Smooth muscle cell (in vitro differentiated cells): ENCODE results near the gene MMP17. TPM values are rescaled to one million over a fixed set of nuclear protein-coding genes. Genes with fewer than 3 reads are reported as not detected.

Experiments
- DNase-seq: peaks from one replicate; lab custom pipeline; 2025; ENCODE audit not compliant: unreplicated experiment; lab: John Stamatoyannopoulos, UW
- H2AFZ ChIP-seq: fragments of 200-600 bp; sonication (generic); 2 replicates; pipeline ENCODE4 v1.6.0; 2016; ENCODE audit warnings: antibody characterized with exemption, low read depth, mild to moderate bottlenecking
- H3F3A ChIP-seq: fragments of 200-600 bp; sonication (generic); 2 replicates; pipeline ENCODE4 v1.6.0; 2017; ENCODE audit warnings: antibody characterized with exemption, low read depth
- H3K27ac ChIP-seq: fragments of 200-600 bp; sonication (generic); 2 replicates; pipeline ENCODE4 v1.5.1; 2016; ENCODE audit warnings: low read depth, mild to moderate bottlenecking
- H3K27me3 ChIP-seq: fragments of 200-600 bp; sonication (generic); 2 replicates; pipeline ENCODE4 v1.6.1; 2016; ENCODE audit warnings: low read depth, mild to moderate bottlenecking
- H3K36me3 ChIP-seq: fragments of 200-600 bp; sonication (generic); 2 replicates; pipeline ENCODE4 v1.5.1; 2016; ENCODE audit warnings: low read depth
- H3K4me1 ChIP-seq: fragments of 200-600 bp; sonication (generic); 2 replicates; pipeline ENCODE4 v1.5.1; 2016; ENCODE audit warnings: low read depth
- H3K4me2 ChIP-seq: fragments of 200-600 bp; sonication (generic); 2 replicates; pipeline ENCODE4 v1.6.0; 2016; ENCODE audit warnings: mild to moderate bottlenecking
- H3K4me3 ChIP-seq: fragments of 200-600 bp; sonication (generic); 2 replicates; pipeline ENCODE4 v1.5.1; 2016; ENCODE audit warnings: mild to moderate bottlenecking
- H3K79me2 ChIP-seq: fragments of 200-600 bp; sonication (generic); 2 replicates; pipeline ENCODE4 v1.6.0; 2016; ENCODE audit warnings: low read depth, mild to moderate bottlenecking
- H3K9ac ChIP-seq: fragments of 200-600 bp; sonication (generic); 2 replicates; pipeline ENCODE4 v1.6.0; 2016; ENCODE audit warnings: low read depth
- H3K9me3 ChIP-seq: fragments of 200-600 bp; sonication (generic); replicated peaks from 2 replicates; pipeline ENCODE4 v1.5.1; 2016; ENCODE audit warnings: low read depth
- H4K20me1 ChIP-seq: fragments of 200-600 bp; sonication (generic); 2 replicates; pipeline ENCODE4 v1.6.0; 2016; ENCODE audit warnings: low read depth
- CTCF ChIP-seq: fragments of 200-600 bp; sonication (generic); IDR thresholded peaks from 2 replicates; pipeline ENCODE4 v1.5.1; 2017; ENCODE audit warnings: borderline replicate concordance, mild to moderate bottlenecking, antibody characterized with exemption; ENCODE audit not compliant: insufficient read depth, poor library complexity, severe bottlenecking
- WGBS: methylation state at CpG from one replicate; pipeline ENCODE4 v1.1.7; 2016; ENCODE audit warnings: low lambda C conversion rate; 5-methylcytosine and 5-hydroxymethylcytosine counted together
- polyA plus RNA-seq: library from polyadenylated mRNA; unstranded; fragments of >200 nt; fragmentation: Nextera tagmentation; extraction: Ambion mirVana; gene quantifications from 2 replicates; pipeline ENCODE4 v1.2.1, GENCODE V29; 2016
- total RNA-seq: library from RNA; depleted of rRNA; stranded (reverse); fragments of >200 nt; gene quantifications from 2 replicates; pipeline ENCODE4 v1.2.3, GENCODE V29; 2014

Gene MMP17
- total and polyA plus RNA-seq, 2 experiments from 2014 or later, result 1.3 to 1.6 TPM

- no peak for DNase-seq
- Histone ChIP-seq H3K27me3 (no peaks in the 10 kb centered on the region), H3K9ac (no peak overlapping the region), H3K79me2 (no peaks in the 10 kb centered on the region), H3K9me3 (no peaks in the 10 kb centered on the region), H4K20me1 (no peaks in the 10 kb centered on the region), H2AFZ (no peak overlapping the region), H3K4me3 (no peak overlapping the region), H3K4me2 (no peak overlapping the region), H3K36me3 (no peaks in the 10 kb centered on the region), H3K4me1 (peaks cover 6% of the 10 kb centered on the region), H3F3A (no peaks in the 10 kb centered on the region), H3K27ac (no peak overlapping the region)
- TF ChIP-seq CTCF, result no peak
- WGBS, result 90% methylated on average over 10 of the region's 10 CpGs
These were observed 28.3 kb downstream of the MMP17 start for GRCh38 chr12:131856366-131857097.

DNA sequence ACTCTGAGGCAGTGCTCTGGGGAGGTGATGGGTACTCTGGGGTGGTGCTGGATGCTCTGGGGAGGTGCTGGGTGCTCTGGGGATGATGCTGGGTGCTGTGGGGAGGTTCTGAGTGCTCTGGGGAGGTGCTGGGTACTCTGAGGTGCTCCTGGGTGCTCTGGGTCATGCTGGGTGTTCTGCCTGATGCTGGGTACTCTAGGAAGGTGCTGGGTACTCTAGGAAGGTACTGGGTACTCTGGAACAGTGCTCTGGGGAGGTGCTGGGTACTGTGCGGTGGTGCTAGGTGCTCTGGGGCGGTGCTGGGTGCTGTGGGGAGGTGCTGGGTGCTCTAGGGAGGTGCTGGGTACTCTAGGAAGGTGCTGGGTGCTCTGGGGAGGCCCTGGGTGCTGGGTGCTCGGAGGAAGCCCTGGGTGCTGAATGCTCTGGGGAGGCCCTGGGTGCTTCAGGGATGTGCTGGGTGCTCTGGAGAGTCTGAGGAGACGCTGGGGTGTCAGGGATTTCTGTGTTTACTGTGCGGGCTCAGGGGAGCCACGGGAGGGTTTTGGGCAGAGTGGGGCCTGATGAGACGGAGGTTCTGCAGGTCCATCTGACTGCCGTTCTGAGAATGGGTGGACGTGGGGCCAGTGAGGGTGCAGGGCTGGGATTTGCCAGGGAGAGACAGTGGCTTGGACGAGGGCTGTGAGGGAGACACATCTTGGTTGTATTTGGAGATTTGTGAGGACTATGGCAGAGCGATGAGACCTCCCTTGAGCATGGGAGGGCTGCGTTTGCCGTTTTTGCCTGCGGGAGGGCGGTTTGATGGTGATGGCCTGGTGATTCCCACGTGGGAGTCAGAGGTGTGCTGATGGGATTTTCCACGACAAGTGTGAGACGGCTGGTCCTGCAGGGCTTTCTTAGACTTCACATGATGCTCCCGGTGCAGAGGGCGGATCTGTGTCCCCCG, 30.0 kb downstream of the MMP17 start:
- Histone ChIP-seq H3K36me3 (no peaks in the 10 kb centered on the region), H3F3A (peaks cover 6% of the 10 kb centered on the region), H3K27ac (no peak overlapping the region), H2AFZ (no peak overlapping the region), H3K4me2 (no peak overlapping the region), H4K20me1 (no peaks in the 10 kb centered on the region), H3K4me1 (peaks cover 12% of the 10 kb centered on the region), H3K27me3 (no peaks in the 10 kb centered on the region), H3K9me3 (no peaks in the 10 kb centered on the region), H3K79me2 (no peaks in the 10 kb centered on the region), H3K4me3 (no peak overlapping the region), H3K9ac (no peak overlapping the region)
- no peak for DNase-seq
- TF ChIP-seq CTCF, result no peak
- WGBS, result 90% methylated on average over 21 of the region's 21 CpGs

- no peaks in the 10 kb centered on the region for H3K36me3 ChIP-seq
- peak overlapping the region; percentile 95 for H2AFZ ChIP-seq
- 22% methylated on average over 22 of the region's 22 CpGs for WGBS
- TF ChIP-seq CTCF, result no peak
- peak overlapping the region; percentile 89 for H3K27ac ChIP-seq
- H3K27me3 ChIP-seq, result no peaks in the 10 kb centered on the region
- H3K4me3 ChIP-seq, result peak overlapping the region; percentile 39
- H3K9ac ChIP-seq, result peak overlapping the region; percentile 80
- H3K9me3 ChIP-seq, result no peaks in the 10 kb centered on the region
- peaks cover 6% of the 10 kb centered on the region for H3F3A ChIP-seq
- H3K4me1 ChIP-seq, result peaks cover 14% of the 10 kb centered on the region
- peak; percentile 41 for DNase-seq
- no peaks in the 10 kb centered on the region for H3K79me2 ChIP-seq
- no peaks in the 10 kb centered on the region for H4K20me1 ChIP-seq
- peak overlapping the region; percentile 82 for H3K4me2 ChIP-seq
These were observed 32.5 kb downstream of the MMP17 start for GRCh38 chr12:131860472-131861260.
